ENCODE measurements around the gene PGS1.

Gene PGS1

DNA sequence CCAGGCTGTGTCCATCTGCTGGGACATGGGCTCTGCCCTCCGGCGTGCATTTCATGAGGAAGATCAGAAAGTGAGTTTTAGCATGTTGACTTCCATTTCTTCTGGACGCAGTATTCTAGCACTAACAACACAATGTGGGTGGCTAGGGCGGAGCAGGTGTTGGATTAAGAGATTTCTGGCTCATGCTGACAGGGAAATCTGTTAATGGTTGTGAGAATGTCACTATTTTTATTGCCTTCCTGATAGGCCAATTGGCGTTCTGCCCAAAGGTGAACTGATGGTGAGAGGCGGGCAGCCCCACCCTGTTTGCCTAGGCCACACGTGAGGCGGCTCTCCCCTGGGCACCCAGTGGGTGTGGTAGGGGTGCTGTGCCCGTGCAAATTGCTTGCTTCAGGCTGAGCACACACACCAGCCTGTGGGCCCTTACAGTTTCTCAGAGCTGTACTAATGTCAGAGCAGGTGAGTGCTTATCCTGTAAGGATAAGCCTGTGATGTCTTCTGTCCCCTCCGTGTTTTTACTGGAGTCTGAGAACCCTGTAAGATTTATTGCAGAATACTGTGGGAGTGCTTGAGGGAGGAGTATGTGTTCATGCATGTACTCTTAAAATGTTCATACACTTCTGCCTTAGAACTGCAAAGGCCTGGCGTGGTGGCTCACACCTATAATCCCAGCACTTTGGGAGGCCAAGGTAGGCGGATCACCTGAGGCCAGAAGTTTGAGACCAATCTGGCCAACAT, 30.9 kb downstream of the PGS1 start:
- DNase-seq = peak; percentile 20

DNA sequence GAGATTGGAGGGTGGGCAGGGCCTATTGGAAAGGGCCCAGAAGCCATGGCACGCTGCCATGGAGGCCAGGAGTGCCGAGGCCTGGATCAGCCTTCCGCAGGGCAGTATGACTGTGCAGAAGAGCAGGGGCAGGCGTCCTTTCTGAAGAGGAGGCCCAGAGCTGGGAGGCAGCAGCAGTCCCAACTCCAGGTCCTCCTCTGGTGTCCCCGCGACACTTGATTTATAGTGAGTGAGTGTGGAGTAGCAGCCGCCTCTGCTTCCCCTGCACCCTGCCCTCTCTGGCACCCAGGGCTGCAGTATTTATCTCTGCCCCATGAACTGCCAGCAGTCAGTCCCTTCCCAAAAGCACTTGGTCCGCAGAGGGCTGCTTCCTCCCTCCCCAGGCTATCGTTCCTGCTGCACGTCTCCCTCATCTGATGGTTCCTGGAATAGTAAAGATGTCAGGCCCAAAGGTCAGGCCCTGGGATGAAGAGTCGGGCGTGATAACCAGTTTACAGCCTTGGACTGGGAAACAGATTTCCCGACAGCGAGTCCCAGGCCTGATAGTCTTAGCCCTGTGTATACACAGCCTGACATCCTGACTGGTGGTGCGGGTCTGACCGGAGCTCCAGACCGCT, 32.9 kb downstream of the PGS1 start:
- DNase-seq = no peak

DNA sequence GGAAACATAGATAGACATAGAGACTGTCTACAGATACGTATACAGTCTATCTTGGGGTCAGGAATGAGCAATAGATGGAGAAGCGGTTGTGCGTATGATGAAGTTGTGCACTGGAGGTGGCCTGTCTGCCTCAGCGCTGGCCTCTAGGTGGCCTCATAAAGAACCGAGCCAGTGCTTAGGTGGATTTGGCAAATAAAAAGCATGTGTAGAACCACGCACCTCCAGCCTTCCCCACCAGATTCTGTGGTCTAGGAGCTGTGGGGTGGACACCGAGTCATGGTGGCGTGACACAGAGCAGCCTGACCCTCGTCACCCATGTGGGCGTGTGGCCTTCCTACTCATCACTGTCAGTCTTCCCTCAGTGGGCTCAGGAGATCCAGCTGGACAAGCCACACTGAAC, 34.0 kb downstream of the PGS1 start:
- no peak for DNase-seq

- no peak for DNase-seq
Observed at GRCh38 chr17:78414178-78415162, 36.0 kb downstream of the PGS1 start.

- no peak for DNase-seq
Observed at GRCh38 chr17:78415821-78416711, 37.6 kb downstream of the PGS1 start.

GRCh38 chr17:78416791-78417530, 38.5 kb downstream of the PGS1 start:
- no peak for DNase-seq

DNA sequence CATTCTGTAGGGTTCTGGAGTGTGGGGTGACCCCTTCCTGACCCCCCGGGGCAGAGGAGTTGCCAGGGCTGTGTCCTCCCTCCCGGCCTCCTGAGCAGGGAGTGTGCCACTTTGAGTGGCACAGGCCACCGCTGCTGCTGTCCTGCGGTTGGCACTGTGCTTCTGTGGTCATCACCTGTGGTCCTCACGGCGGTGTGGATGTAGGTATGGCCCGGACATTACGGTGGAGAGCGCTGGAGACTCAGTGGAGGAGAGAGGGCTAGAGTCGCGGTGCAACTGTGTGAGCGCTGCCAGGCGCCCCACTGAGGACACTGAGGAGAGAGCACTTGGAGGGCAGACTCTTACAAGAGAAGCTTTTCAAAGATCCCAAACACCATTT, 39.1 kb downstream of the PGS1 start:
- no peak for DNase-seq

DNA sequence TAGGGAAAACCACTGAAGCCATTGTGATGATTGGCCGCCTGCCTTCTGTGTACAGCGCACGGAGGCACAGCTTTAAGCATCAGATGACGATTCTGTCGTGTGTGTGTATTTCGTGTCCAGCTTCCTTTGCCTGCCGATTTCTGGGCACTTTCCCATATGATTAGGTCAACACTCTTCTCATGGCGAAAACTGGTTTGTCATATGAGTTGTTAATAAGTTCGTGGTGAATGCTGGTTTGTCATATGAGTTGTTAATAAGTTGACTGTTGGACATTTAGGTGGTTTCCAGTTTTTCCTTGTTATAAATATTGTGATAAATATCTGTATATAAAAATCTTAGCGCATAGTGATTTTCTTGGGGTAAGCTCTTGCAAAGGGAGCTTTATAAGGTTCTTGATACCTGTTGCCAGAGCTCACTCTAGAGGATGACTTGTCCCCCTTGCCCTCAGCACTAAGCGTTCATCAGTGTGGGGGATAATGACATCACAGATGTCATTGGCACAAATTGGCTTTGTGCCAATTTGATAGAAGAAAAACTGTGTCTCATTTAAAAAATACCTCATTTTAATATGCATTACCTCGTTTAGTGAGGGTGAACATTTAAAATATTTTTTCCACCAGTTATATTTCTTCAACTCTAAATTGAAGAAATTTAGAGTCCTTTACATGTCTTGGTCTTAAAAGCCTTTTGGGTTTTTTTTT, 40.0 kb downstream of the PGS1 start:
- DNase-seq = no peak

GRCh38 chr17:78419970-78420815, 41.7 kb downstream of the PGS1 start:
- DNase-seq = no peak

- no peak for DNase-seq
Observed at GRCh38 chr17:78421084-78421533, 42.7 kb downstream of the PGS1 start.

DNA sequence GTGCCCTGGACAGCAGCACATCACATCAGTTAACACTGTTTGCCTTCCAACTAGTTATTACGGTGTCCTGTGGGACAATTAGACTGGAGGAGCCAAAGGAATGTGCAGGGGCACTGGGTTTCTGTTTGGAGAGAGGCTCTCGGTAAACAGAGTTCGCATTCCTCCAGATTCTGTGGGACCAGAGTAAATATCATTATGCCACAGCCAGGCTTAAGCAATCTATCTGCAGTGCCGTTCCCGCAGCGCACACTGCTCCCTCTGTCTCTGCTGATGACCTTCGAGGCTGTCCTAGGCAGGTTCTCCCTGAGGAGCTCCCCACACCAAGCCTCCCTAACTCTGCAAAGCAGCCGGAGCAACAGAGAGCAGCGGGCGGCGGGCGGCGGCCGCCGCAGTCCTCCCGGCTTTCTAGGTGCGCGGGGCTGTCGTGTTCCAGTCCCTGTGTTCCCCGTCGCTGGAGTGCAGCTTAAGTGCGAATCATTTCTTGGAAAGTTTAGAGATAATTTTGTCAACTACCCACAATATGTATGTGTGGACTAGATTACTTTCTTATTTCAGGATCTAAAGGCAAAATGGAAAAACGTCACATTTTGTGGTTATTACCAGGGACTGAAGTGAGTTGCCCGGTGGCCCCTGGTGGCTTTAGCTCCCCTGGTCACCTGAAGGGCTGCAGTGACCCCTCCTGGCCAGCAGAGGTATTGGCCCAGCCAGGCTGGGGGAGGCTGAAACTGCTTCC, 43.3 kb downstream of the PGS1 start:
- DNase-seq = peak; percentile 37

DNA sequence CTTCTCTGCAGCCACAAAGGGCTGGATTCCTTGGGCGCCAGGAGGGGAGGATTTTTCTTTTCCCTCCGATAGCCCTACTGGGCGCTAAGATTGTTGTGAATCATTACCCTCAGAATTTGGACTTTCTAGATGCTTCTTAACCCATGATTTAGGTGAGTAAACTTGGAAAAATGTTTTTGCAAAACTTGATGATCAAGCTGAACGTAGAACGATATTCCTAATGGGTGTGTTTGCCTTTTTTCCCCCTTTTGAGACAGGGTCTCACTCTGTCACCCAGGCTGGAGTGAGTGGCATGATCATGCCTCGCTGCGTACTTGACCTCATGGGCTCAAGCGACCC, 43.8 kb downstream of the PGS1 start:
- DNase-seq = no peak

DNA sequence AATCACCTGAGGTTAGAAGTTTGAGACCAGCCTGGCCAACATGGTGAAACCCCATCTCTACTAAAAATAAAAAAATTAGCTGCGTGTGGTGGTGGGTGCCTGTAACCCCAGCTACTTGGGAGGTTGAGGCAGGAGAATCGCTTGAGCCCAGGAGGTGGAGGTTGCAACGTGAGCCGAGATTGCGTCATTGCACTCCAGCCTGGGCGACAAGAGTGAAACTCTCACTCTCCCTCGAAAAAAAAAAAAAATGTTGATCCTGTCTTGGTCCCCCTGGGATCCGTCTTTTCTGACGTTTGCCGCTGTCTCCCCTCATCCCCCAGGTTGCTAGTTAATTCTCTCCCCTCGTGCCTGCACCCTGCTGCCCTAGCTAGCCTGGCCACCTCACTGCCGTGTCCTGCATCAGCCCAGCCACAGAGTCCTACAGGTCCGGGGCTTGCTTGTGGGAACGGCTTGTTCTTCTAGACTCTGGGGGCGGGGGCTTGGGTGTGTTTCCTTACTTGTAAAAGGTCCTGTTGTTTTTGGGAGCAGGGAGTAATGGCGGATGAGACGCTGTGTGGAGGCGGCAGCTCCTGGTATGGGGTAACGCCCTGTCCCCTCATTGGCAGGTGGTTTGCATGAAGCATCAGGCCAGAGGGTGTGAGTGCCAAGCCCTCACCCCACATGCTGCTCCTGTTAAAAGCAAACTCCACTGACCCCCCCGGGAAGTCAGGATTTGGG, 44.6 kb downstream of the PGS1 start:
- DNase-seq = no peak

DNA sequence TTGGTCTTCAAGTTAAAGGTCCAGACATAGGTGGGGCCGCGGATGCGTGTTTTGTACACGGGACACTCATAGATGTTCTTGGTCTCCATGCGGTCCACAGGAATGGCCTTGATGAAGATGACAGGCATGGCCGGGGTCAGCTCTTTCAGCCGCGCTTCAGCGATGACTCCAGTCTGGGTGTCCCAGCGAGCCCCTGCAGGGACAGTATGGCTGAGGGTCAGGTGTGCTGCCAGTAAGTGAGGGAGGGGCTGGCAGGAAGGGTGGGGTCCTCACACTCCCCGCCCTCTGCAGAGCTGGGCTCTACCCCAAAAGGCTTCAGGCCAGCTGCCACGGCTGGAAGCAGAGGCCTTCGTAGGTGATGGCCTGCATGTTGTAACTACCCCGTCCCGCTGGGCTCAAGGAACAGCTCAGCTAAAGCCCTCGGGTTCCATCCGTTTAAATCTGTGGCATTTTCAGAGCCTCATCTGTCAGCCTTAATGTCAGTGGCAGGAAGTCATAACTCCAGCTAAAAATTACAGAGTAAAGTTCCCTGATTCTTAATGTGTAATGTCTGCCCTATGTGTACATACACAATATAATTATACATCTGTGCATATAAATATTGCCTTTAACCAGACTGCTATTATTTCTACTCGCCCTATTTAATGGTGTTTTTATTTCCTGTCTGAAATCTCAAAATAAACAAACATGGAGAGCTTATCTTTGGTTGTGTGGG, 45.7 kb downstream of the PGS1 start:
- no peak for DNase-seq

DNA sequence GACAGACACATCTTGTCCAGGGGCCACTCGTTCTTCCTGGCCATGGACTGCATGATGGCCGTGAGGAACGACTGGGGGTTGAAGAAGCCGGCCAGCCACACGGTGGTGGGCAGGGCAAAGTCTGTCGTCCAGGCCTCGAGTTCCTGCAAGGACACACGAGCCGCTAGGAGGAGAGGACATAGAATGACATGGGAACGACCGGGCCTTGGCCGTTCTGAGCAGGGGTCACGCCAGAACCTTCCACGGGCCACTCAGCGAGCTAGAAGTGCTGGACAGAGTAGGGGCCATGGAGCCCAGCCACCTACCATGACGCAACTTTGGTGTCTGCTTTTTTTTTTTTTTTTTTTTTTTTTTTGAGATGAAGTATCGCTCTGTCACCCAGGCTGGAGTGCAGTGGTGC, 47.0 kb downstream of the PGS1 start:
- no peak for DNase-seq

GRCh38 chr17:78426293-78426879, 47.9 kb downstream of the PGS1 start:
- no peak for DNase-seq

DNA sequence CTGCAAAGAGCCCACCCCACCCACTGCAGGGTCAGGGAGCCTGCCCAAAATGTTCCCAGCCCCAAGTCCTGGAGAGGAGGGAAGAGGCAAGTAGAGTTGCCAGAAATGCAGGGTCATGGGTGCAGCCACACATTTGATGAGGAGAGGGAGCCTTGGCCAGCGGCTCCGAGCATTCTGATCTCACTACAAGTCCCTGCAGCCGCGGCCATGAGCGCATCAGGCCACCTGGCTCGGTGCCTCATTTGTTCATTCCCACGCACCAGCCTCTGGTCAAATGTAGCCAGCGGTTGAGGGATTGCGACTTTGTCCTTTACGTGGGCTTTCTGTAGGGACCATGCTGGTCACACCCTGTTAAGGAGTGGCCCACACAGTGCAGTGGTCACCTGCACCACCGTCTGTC, 48.7 kb downstream of the PGS1 start:
- DNase-seq = no peak

Measured in NCI-H1092 (cell line).